ENCODE measurements around the gene PATL2.

DNA sequence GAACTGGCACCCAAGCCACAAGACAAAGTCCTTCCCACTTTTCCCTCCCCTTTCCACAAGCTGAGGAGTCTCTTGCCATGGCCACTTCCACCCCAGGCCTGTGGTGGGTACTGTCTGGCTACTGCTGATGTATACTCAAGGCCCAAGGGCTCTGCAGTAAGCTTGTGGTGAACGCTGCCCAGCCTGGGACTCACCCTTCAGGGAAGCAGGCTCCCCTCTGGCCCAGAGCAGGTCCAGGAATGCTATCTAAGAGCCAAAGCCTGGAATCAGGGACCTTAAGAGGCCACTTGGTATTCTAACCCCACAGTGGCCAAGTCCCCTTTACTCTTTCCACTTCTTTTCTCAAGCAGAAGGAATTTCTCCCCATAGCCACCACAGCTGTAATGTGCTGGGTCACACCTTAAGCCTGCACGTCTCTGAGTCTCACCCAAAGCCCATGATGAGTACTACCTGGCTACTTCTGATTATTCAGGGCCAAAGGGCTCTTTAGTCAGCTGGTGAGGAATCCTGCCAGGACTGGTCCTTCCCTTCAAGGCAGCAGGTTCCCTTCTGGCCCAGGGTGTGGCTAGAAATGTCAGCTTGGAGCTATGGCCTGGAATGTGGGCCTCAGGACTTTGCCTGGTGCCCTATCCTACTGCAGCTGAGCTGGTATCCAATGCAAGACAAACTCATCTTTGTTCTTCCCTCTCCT lies 4.0 kb downstream of the PATL2 start:
- TF ChIP-seq POLR2A (IDR thresholded peaks at IDR 0.05): no peak
- TF ChIP-seq, protein P1, sequence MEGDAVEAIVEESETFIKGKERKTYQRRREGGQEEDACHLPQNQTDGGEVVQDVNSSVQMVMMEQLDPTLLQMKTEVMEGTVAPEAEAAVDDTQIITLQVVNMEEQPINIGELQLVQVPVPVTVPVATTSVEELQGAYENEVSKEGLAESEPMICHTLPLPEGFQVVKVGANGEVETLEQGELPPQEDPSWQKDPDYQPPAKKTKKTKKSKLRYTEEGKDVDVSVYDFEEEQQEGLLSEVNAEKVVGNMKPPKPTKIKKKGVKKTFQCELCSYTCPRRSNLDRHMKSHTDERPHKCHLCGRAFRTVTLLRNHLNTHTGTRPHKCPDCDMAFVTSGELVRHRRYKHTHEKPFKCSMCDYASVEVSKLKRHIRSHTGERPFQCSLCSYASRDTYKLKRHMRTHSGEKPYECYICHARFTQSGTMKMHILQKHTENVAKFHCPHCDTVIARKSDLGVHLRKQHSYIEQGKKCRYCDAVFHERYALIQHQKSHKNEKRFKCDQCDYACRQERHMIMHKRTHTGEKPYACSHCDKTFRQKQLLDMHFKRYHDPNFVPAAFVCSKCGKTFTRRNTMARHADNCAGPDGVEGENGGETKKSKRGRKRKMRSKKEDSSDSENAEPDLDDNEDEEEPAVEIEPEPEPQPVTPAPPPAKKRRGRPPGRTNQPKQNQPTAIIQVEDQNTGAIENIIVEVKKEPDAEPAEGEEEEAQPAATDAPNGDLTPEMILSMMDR (IDR thresholded peaks at IDR 0.05): no peak
- peak in 2 of 3 donors; percentile 52 to 62 for TF ChIP-seq POLR2AphosphoS5 (IDR thresholded peaks at IDR 0.05)
